ENCODE data around the gene CRY1.

CRY1 gene

GRCh38 chr12:106954462-106955376 is 138.6 kb downstream of the CRY1 start:
- POLR2A ChIA-PET: interaction anchor here (1.7 to 2.2 kb wide), 5 partner anchors 15 to 597 kb away, joined by 9 to 25 read pairs (median 12); partner anchors contain the start of genes CRY1, MTERF2 and POLR3B
- TF ChIP-seq, protein P1, sequence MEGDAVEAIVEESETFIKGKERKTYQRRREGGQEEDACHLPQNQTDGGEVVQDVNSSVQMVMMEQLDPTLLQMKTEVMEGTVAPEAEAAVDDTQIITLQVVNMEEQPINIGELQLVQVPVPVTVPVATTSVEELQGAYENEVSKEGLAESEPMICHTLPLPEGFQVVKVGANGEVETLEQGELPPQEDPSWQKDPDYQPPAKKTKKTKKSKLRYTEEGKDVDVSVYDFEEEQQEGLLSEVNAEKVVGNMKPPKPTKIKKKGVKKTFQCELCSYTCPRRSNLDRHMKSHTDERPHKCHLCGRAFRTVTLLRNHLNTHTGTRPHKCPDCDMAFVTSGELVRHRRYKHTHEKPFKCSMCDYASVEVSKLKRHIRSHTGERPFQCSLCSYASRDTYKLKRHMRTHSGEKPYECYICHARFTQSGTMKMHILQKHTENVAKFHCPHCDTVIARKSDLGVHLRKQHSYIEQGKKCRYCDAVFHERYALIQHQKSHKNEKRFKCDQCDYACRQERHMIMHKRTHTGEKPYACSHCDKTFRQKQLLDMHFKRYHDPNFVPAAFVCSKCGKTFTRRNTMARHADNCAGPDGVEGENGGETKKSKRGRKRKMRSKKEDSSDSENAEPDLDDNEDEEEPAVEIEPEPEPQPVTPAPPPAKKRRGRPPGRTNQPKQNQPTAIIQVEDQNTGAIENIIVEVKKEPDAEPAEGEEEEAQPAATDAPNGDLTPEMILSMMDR (IDR thresholded peaks at IDR 0.05; ENCODE audit: insufficient read depth, low read length, missing control alignments): no peak
- no peak for DNase-seq (ENCODE audit: low read depth, low spot score)
- H3K4me3 ChIP-seq (ENCODE audit: low read depth, low read length): peak overlapping the region; percentile 96
- CTCF ChIA-PET: interaction anchor here (0.6 to 2.0 kb wide), 5 partner anchors 13 to 597 kb away, joined by 3 to 7 read pairs (median 3); partner anchors contain the start of gene POLR3B

- DNase-seq (ENCODE audit: low read depth, low spot score): no peak
- CTCF ChIA-PET: interaction anchor here (0.6 to 2.0 kb wide), 4 partner anchors 14 to 596 kb away, joined by 3 to 7 read pairs (median 5); partner anchors contain the start of gene POLR3B
- TF ChIP-seq, protein P1 (IDR thresholded peaks at IDR 0.05; ENCODE audit: insufficient read depth, low read length, missing control alignments): no peak
- peak overlapping the region; percentile 4; the same call in 1 of the 2 replicates for H3K4me3 ChIP-seq (ENCODE audit: low read depth, low read length)
- POLR2A ChIA-PET: no interaction called here
These were observed 139.7 kb downstream of the CRY1 start for GRCh38 chr12:106953352-106954250.

- no peak overlapping the region for H3K4me3 ChIP-seq (ENCODE audit: low read depth, low read length)
- TF ChIP-seq, protein P1 (IDR thresholded peaks at IDR 0.05; ENCODE audit: insufficient read depth, low read length, missing control alignments): no peak
- POLR2A ChIA-PET: no interaction called here
- CTCF ChIA-PET: interaction anchor here (1.1 kb wide), 1 partner anchor 31 kb away, joined by 3 read pairs; no protein-coding TSS in a partner anchor
- DNase-seq (ENCODE audit: low read depth, low spot score): no peak
These were observed 142.8 kb downstream of the CRY1 start for GRCh38 chr12:106950591-106950990.

GRCh38 chr12:106947461-106947860 is 145.9 kb downstream of the CRY1 start:
- ChIA-PET CTCF (no interaction called here), POLR2A (no interaction called here)
- TF ChIP-seq, protein P1 (IDR thresholded peaks at IDR 0.05; ENCODE audit: insufficient read depth, low read length, missing control alignments): no peak
- no peak for DNase-seq (ENCODE audit: low read depth, low spot score)
- H3K4me3 ChIP-seq (ENCODE audit: low read depth, low read length): no peak overlapping the region

- ChIA-PET POLR2A (no interaction called here), CTCF (no interaction called here)
- DNase-seq (ENCODE audit: low read depth, low spot score): no peak
- TF ChIP-seq, protein P1 (IDR thresholded peaks at IDR 0.05; ENCODE audit: insufficient read depth, low read length, missing control alignments): no peak
- H3K4me3 ChIP-seq (ENCODE audit: low read depth, low read length): no peak overlapping the region
These were observed 148.0 kb downstream of the CRY1 start for GRCh38 chr12:106945261-106945851.

Data from AG04449 (cell line).